ENCODE measurements around the gene ALDH4A1. TPM values are rescaled to one million over a fixed set of nuclear protein-coding genes. Genes with fewer than 3 reads are reported as not detected.

Gene ALDH4A1
- total RNA-seq, 1 donor from 2014 or later: 50.3 TPM

DNA sequence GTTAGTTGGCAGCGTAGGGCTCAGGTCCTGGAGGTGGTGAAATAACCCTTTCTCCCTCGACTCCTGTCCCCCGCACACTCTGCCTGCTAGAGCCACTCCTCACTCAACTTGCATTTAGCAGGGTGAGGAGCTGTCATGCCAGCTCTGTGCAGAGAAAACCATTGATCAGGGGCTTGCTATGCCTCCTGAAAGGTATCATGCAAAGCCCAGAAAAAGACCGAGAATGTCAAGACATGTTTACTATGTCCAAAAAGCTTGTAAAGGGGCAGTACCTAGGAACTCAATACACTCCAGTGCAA lies 18.0 kb downstream of the ALDH4A1 start:
- no peak for DNase-seq (ENCODE audit: low spot score)
- intact Hi-C loops (cut with DNase I): loop anchor here (5.0 kb wide), 1 partner anchor 213 kb away; no protein-coding TSS in a partner anchor

DNA sequence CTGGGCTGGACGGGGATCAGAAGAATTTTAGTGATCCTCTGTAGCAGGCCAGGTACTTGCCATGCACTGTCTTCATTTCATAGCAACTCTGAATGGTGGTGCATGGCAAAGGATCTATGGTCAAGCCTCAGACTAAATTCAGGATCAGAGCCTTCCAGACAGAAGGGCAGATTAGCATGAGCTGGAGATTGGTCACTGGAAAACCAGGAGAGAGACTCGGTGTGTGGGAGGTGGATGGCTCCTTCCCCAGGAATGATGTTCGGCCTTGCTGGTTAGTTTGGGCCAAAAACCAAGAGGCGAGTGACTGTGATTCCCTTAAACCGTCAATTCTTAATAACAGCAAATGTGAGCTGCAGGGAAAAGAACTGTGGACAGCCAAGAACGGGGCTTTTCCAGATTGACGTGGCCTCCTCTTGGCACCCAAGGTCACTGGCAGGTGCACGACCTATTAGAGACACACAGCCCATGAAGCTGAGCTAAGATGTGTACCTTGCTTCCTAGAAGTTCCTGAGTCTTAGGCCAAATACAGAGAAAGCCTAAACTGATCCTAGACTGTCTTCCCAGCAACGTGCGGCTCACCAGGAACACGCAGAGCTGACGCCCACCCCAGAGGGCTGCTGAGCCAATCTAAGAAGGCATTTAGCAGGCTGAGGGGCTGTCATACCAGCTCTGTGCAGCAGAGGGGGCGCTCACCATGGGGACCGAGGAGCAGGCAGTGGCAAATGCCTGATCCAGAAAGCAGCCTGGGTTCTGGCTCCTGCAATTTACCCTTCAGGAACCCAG lies 18.5 kb downstream of the ALDH4A1 start:
- intact Hi-C loops (cut with DNase I): loop anchor here (5.0 kb wide), 1 partner anchor 213 kb away; no protein-coding TSS in a partner anchor
- DNase-seq (ENCODE audit: low spot score): no peak

DNA sequence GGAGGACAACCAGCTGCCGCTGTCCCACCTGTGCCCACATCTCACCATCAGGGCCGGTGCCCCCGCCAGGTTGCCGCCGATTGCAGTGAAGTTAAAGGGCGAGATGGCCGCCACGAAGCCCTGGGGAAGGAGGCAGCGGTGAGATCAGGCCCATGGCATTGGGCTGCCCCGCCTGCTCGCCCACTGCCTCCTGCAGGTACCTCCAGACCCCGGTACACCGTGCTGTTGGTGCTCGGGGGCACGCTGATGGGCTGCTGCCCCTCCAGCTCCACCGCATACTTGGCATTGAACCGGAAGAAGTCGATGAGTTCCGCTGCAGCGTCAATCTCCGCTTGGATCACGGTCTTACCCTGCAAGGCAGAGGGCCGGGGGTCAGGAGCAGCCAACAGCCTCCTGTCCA lies 19.3 kb downstream of the ALDH4A1 start:
- intact Hi-C loops (cut with DNase I): loop anchor here (5.0 kb wide), 1 partner anchor 214 kb away; no protein-coding TSS in a partner anchor
- no peak for DNase-seq (ENCODE audit: low spot score)

DNA sequence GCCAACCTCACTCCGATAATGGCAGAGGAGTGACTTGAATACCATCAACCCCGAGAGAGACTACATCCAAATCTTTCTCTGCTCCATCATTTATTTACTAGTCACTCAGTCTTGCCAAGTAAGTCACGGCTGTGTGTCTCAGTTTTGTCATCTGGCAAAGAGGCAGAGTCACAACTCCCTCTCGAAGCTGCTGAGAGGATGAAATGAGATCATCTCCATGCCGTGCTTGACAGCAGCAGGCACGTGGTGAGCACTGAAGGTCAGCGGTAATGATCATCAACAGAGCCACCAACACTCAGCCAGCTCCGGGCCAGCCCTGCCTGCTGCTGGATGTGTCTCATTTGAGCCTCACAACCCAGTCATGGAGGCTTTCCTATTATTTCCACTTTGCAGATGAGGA lies 19.9 kb downstream of the ALDH4A1 start:
- no peak for DNase-seq (ENCODE audit: low spot score)

DNA sequence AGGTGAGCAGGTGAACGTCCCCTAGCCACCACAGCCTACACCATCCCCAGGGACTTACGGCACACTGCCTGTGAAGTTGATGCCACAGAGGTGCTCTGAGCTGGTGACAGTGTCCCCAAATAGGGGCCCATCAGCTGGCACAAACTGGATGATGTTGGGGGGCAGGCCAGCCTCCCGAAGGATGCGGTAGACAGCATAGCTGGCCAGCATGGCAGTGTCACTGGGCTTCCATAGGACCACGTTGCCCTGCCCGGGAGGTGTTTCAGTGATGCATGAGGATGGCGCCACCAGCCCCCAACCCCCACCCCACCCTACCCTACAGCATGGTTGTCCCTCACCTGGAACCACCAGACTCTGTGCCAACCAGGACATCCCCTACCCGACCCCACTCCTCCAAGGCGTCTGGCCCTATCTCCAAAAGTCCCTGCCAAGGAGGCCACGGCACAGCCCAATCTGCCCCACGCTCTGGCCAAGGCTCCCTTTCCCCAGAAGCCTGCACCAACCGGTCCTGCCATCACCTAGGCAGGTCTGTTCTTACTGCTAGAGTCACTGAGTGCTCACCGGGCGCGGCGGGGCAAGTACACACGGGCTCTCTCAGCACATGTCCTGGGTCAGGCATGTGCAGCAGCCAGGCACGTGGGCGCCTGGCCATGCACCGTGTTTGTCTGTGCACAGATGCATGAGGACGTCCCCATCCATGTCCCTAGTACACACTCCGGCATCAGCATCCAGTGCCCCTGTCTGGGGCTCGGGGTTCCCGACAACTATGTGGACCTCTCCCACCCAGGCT lies 20.5 kb downstream of the ALDH4A1 start:
- intact Hi-C loops (cut with DNase I): loop anchor here (5.0 kb wide), 1 partner anchor 215 kb away; no protein-coding TSS in a partner anchor
- DNase-seq (ENCODE audit: low spot score): no peak

More for the DNA sequence above, 19.9 kb downstream of the ALDH4A1 start:
- intact Hi-C loops (cut with DNase I): loop anchor here (5.0 kb wide), 1 partner anchor 215 kb away; no protein-coding TSS in a partner anchor

DNA sequence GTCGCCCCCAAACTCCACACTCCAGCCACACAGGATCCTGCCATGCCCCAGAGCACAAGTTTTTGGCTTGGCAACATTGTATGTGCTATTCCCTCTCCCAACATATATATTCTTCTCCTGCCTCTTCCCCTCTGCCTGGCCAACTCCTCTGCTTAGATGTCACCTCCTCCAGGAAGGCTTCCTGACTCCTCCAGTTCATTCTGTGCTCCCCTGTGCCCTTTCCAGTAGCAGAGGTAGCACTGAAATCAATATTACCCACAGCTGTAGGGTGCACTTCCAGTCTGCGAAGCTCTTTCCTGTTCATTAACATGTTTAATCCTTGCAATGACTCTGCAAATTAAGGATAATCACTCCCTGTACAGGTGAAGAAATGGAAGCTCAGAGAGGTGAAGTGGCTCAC lies 21.2 kb downstream of the ALDH4A1 start:
- intact Hi-C loops (cut with DNase I): loop anchor here (5.0 kb wide), 1 partner anchor 216 kb away; no protein-coding TSS in a partner anchor
- no peak for DNase-seq (ENCODE audit: low spot score)

DNA sequence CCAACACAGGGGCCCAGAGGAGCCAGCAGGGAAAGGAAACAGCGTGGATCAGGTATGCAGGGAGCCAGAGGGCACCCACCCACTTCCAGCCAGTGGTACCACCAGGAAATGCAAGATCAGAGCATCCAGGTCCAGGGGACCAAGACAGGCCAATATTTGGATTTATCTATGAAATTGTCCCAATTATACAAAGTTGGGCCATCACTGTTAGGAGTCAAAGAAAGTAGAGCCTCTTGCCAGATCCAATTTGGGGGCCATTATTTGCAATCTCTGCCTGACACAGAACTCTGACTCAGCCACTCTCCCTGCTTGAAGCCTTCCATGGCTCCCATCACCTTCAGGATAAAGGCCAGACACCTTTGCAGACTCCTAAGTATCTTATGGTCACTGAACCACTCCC lies 21.8 kb downstream of the ALDH4A1 start:
- DNase-seq (ENCODE audit: low spot score): no peak
- intact Hi-C loops (cut with DNase I): loop anchor here (5.0 kb wide), 1 partner anchor 217 kb away; no protein-coding TSS in a partner anchor

DNA sequence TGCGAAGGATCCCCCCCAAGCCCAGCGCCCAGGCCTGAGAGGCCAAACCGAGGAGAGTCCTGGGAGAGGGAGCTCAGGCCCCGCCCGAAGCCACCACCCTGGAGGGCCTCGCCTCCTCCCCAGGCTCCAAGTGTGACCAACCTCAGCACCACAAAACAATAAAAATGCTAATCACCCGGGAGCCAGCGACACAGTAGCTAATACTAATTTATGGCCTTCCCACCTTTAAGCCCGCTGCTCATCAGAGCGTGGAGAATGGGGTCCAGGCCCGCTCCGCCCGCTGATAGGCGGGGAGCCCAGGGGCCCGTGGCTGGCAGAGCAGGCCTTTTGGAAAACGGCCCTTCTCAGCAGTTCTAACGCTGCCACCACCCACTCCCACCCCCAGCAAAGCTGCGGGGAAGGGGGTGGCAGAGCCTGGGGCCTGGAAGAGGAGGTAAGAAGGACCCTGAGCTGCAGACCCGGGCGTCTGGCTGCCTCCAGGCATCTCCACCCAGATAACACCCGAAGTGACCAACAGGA lies 22.5 kb downstream of the ALDH4A1 start:
- intact Hi-C loops (cut with DNase I): loop anchor here (5.0 kb wide), 1 partner anchor 217 kb away; no protein-coding TSS in a partner anchor
- no peak for DNase-seq (ENCODE audit: low spot score)

DNA sequence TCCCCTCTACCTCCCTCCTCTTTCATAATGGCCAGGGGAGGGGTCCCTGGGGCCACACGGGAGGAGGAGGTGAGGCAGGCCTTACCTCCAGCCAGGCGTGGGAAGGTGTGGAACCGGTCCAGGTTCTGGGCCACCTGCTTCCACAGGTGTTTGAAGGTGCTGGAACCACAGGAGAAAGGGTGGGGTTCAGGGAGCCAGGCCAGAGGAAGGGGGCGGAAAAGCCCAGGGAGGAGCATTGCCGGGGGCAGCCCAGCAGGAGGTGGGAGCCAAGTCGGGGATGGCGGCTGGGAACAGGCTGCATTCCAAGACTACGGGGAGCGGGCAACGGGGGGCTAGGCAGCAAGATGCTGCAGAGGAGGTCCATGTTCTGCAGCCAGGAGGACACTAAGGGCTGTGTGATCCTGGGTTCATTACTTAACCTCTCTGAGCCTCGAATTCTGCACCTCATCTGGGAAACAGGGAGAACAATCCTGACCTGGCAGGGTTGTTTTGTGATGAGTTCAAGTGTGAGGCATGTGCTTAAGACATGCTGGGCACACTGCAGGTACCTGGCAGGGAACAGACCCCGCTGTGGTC lies 23.1 kb downstream of the ALDH4A1 start:
- intact Hi-C loops (cut with DNase I): no loop called here
- DNase-seq (ENCODE audit: low spot score): no peak

DNA sequence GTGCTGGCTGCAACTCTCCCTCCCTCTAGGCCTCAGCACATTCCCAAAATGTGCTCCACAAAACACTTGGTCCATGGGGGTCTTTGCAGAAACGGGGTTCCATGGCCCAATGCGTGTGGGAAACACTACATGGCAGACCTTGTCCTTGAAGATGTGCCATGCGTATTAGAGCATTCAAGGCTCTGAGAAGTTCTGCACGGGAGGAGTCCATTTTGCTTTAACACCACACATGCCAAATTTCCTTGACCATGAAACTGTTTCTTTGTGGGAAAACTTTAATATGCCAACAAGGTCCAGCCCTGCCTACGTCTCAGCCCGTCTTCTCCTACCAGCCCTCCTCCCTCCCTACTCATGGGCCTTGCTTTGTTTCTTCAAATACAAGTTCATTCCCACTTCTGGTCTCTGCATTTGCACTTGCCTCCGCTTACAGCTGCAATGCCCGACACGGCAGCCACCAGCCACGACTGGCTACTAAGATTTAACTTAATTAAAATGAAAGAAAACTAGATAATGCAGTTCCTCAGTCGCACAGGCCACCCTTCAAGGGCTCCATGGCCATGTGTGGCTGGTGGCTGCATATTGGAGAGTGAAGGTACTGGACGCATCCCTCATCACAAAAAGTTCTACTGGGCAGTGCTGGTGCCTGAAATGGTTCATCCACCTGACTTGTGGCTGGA lies 23.7 kb downstream of the ALDH4A1 start:
- intact Hi-C loops (cut with DNase I): no loop called here
- DNase-seq (ENCODE audit: low spot score): no peak

DNA sequence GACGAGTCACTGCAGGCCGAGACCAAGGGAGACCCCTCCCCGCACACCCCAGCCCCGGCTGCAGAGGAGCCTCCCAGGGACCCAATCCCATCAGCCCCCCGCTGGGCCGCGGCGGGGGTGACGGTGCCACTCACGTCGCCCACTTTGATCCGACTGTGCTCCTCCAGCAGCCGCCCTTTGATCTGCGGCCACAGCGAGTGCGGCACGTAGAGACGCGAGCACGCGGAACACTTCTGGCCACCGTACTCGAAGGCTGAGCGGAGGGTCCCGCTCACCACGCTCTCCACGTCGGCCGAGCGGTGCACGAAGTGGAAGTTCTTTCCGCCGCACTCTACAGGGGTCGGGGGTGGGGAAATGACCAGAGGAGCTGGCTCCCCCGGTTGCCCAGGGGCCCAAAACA lies 25.1 kb downstream of the ALDH4A1 start:
- no peak for DNase-seq (ENCODE audit: low spot score)
- intact Hi-C loops (cut with DNase I): no loop called here

DNA sequence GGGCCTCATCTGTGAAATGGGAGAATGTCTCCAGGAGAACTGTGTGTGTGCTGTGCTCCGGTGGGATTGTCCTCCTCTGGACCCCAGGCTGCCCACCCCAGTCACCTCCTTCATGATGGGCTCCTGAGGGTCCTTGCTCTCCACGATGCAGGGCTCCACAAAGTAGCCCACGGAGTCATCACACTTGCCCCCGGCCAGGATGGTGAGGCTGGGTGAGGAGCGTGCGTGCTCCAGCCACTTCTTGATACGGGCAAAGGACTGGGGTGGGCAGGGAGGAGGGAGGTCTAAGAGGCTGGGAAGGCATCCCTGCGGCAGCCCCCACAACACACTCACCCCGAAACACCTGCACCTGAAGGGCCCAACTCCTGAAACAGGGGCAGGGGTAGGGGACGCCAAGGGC lies 26.1 kb downstream of the ALDH4A1 start:
- DNase-seq (ENCODE audit: low spot score): no peak
- intact Hi-C loops (cut with DNase I): no loop called here

DNA sequence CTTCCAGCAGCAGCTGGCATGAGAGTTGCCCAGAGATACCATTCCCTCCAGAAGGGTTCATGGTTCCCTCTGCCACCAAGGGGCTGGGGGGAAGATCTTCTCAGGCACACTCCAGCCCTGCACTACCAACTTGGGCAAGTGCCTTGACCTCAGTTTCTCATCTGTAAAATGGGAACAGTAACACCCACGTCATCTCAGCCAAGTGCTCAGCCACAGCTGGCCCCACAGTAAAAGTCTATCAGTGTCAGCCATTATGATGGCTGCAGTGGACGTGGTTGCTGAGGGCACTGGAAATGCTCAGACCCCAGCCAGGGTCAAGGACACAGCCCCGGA lies 26.6 kb downstream of the ALDH4A1 start:
- intact Hi-C loops (cut with DNase I): loop anchor here (1.0 kb wide), 1 partner anchor 278 kb away; no protein-coding TSS in a partner anchor
- no peak for DNase-seq (ENCODE audit: low spot score)

DNA sequence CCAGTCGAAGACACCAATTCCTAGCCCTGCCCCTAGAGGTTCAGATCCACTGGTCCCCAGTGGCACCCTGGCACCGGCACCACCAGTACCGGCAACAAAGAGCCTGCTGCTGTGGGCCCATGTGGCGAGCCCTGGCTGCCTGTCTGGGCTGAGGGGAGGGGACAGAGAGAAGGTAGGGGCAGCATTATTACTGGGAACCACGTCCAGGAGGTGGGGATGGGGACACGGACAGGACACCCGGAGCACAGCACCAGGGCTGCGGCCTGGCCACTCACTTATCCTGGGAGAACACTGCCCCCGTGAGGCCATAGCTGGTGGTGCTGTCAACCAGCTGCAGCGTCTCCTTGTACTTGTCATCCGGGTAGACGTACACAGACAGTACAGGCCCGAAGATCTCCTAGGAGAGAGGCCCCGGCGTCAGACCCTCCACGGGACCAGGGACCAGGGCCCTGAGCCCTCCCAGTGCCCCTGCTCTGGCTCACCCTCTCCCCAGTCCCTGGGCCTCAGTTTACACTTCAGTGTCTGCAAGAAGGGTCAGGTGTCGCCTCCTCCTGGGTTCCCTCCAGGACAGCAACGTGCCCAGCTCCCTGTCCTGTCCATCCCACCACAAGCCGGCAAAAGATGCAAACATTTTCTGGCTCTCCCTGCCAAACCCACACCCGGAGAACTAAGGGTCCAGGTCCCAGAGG lies 27.1 kb downstream of the ALDH4A1 start:
- intact Hi-C loops (cut with DNase I): loop anchor here (1.0 kb wide), 1 partner anchor 278 kb away; no protein-coding TSS in a partner anchor
- no peak for DNase-seq (ENCODE audit: low spot score)

DNA sequence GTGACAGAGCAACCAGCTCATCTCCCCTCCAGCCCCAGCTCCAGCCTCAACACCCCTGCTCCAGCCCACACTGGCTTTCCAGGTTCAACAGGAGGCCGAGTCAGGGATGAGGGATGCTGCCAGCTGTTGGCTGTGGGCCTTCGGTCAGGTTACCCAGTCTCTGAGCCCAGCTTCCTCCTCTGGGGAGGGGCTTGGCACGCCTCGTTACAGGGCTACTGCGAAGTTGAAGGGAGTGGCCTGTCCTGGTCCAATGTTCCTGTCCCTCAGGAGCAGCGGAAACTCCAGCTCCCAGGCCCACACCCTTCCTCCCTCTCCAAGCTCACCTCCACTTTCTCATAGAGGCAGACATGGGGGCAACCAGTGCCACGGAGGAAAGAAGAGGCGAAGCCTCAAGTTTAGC lies 27.8 kb downstream of the ALDH4A1 start:
- DNase-seq (ENCODE audit: low spot score): no peak
- intact Hi-C loops (cut with DNase I): no loop called here

DNA sequence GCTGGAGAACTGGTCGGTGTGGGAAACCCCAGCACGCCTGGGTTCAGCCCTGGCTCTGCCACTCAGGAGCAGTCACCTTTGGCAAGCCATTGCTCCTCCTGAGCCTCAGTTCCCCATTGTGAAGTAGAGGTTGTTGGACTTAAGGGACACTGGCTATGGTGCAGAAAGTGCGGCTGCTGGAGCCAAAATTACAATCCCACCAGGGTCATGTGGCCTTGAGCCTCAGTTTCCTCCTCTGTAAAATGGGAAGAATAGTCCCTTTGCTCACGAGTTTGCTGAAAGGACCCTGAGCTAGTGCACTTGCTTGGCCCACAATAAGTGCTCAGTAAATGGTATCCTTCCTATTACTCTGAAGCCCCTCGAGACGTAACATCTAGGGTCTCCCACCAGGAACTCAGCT lies 28.3 kb downstream of the ALDH4A1 start:
- no peak for DNase-seq (ENCODE audit: low spot score)
- intact Hi-C loops (cut with DNase I): no loop called here

DNA sequence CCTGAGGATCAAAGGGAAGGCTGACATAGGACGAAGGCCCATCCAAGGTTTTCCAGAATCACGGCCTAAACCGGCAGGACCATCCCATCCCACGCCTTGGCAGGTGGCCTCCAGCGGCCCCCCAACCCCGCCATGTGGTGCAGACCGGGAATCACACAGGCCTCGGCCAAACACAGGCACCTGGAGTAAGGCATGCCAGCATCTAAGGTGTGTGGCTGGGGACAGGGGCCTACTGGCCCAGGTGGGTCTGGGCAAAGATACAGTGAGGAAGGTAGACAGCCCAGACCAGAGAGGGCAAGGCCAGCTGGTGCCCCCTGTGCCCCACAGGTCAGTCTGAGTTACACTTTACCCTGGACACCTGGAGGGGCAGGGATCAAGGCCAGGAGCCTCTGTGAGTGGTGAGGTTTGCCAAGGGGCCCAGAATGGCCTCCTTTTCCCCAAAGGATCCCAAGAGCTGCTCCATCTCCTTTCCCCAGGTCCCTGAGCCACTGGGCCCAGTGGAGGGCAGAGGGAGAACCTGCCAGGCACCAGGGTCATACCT lies 30.2 kb downstream of the ALDH4A1 start:
- intact Hi-C loops (cut with DNase I): no loop called here
- no peak for DNase-seq (ENCODE audit: low spot score)

DNA sequence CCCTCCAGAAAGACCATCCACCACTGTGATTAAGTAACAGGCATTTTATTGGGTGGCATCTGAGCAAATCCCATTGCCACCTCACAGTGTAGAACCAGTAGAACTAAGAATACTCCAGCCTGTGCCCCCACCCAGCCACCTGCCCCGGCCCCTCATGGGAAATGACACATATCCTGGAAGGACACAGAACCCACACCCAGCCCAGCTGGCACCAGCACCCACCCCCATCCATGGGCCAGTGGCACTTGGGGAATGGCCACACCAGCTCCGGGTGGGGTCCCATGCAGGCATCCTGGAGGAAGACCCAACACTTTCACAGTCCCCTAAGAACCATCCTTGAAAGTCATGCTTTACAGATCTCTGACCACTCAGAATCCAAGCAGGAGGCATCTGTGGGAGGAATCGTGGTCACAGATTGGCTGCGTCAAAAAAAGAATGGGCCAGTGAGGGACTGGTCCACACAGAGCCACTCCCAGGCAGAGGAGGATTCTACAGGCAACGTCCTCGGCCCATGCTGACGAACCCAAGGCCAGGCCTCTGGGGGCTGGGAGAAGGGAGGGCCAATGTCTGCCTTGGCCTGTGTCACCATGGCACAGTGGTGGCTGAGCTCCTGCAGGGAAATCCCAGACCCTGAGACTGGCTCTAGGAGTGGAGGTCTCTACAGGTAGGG lies 30.8 kb downstream of the ALDH4A1 start:
- intact Hi-C loops (cut with DNase I): no loop called here
- no peak for DNase-seq (ENCODE audit: low spot score)

Data from cardiac septum (tissue), 1 donor.